HG02973 (cell line): ENCODE measurements around the gene GRID2IP.
"Not testable (repeated sequence)": the region's sequence is repeated elsewhere in the genome, so short reads cannot be mapped to it uniquely, and the experiment has no call there.

Source experiments
- ATAC-seq: cut with Tn5 transposase; IDR thresholded peaks from one replicate; pipeline ENCODE4 v1.9.1; 2021; ENCODE audit warnings: moderate library complexity; ENCODE audit not compliant: unreplicated experiment

Gene GRID2IP

GRCh38 chr7:6551016-6551511 is at the start of gene GRID2IP:
TSS of gene GRID2IP (minus strand) at chr7:6551461. CDS start at chr7:6551436, 25 bp downstream.
- no peak for ATAC-seq

- ATAC-seq = no peak
These were observed 48.8 kb upstream of the GRID2IP start for GRCh38 chr7:6600093-6600492.

DNA sequence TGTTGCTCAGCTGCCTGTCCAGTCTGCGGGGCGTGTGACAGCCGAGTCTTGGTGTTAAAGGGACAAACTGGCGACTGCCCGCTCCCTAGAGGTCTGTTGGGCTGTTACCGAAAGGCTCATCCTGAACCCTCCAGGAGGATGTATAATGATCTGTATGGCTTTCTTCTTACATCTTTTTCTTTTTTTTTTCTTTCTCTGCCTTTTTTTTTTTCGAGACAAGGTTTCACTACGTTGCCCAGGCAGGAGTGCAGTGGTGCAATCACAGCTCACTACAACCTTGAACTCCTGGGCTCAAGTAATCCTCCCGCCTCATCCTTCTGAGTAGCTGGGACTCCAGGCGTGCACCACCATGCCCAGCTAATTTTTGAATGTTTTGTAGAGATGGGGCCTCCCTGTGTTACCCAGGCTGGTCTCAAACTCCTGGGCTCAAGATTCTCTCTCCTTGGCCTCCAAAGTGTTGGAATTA is 39.4 kb upstream of the GRID2IP start:
- ATAC-seq = peak; percentile 21

DNA sequence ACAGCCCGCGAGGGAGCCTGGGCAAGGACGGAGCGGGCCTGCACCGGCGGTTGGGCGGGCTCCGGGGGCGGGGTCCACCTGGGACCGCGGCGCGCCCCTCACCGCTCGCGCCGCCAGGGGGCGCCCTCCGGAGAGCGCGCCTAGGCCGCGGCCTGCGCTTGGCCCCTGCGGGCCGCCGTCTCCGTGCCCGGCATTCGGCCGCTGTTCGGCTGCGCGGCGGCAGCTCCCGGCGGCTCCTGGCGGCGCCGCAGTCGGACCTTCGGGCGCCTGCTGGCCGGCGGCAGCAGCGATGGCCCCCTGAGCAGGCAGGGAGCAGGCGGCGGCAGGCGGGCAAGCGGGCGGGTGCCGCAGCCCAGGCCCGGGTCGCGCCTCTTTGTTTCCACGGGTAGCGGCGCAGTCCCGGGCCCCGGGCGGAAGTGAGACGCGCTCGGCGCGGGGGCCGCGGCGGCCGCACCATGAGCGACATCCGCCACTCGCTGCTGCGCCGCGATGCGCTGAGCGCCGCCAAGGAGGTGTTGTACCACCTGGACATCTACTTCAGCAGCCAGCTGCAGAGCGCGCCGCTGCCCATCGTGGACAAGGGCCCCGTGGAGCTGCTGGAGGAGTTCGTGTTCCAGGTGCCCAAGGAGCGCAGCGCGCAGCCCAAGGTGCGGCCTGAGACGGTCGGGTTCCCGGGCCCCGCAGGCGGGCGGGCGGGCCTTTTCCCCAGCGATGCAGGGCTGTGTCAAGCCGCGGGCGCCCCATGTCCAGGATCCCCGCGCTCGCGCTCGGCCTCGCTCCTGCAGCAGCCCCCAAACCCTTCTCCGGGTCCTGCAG is 38.8 kb upstream of the GRID2IP start, which contains the start of gene INTS15:
TSS of gene INTS15 (plus strand) at position 193 of the 816 bp plus-strand sequence. CDS start at position 456, 263 bp downstream.
- peak; percentile 76 for ATAC-seq

DNA sequence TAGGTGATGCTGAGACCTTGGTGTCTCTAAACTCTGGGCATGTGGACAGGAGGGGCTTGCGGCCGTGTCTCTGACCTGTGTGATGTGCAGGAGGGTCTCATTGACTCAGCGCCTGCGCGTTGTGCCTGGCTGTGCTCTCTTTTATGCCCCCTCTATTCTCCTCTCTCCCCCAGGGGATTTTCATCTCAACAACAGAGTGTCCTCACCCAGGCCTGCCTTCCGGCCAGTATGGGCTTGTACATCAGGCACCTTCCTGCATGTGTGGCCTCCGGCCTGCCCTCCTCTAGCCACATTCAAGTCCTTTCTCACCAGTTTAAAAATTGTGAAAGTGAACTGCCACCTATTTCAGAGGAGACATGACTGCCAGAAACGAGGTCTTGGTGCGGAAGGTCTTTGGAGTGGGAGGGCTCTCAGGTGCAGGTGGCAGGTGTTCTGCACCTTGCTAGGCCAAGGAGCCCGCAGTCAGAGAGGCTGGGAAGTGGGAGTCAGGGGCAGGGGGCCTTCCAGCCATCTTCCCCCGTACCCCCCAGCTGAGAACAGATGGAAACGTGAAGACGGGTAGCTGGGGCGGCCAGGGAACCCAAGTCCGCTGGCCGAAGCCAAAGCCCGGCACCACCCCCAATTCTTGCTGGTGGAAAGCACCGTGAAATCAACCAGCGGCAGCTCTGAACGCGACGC is 38.0 kb upstream of the GRID2IP start:
- no peak for ATAC-seq

DNA sequence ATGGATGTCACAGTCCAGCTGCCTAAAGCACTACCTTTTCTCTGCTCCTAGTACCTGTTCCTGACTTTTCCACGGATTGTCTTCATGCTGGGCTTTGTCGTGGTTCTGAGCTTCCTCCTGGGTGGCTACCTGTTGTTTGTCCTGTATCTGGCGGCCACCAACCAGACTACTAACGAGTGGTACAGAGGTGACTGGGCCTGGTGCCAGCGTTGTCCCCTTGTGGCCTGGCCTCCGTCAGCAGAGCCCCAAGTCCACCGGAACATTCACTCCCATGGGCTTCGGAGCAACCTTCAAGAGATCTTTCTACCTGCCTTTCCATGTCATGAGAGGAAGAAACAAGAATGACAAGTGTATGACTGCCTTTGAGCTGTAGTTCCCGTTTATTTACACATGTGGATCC is 37.3 kb upstream of the GRID2IP start:
- ATAC-seq = no peak

DNA sequence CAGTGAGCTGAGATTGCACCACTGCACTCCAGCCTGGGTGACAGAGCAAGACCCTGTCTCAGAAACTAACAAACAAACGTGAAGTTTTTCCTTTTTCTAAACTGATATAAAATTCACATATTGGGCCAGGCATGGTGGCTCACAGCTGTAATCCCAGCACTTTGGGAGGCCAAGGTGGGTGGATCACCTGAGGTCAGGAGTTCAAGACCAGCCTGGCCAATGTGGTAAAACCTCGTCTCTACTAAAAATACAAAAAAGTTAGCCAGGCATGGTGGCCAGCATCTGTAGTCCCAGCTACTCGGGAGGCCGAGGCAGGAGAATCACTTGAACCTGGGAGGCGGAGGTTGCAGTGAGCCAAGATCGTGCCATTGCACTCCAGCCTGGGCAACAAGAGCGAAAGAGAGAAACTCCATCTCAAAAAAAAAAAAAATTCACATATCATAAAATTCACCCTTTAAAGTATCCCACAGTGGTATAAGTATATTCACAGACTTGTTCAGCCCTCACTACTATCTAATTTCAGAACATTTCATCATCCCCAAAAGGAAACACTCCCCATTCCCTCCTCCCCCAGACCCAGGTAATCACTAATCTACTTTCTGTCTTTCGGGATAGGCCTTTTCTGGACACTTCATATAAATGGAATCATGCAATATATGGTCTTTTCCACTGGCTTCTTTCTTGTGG is 34.6 kb upstream of the GRID2IP start:
- not testable (repeated sequence) for ATAC-seq

DNA sequence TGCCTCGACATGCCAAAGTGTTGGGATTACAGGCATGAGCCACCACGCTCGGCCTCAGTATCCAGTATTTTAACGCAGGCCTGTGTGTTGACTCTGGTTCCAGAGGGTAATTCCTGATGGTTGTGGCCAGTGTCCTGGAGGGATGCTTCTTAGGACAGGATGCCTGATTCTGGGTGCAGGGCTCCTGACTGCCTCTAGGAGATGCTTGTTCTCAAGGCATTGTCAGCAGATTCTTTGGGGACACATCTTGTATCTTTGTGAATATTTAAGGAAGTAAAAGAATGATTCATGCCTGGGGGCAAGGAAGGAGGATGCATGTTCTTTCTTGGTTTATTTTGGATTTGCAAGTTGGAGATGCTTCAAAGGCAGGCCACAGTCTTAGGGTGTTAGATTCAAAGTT is 28.2 kb upstream of the GRID2IP start:
- no peak for ATAC-seq

- ATAC-seq = no peak
These were observed 27.1 kb upstream of the GRID2IP start for GRCh38 chr7:6578114-6579084.

DNA sequence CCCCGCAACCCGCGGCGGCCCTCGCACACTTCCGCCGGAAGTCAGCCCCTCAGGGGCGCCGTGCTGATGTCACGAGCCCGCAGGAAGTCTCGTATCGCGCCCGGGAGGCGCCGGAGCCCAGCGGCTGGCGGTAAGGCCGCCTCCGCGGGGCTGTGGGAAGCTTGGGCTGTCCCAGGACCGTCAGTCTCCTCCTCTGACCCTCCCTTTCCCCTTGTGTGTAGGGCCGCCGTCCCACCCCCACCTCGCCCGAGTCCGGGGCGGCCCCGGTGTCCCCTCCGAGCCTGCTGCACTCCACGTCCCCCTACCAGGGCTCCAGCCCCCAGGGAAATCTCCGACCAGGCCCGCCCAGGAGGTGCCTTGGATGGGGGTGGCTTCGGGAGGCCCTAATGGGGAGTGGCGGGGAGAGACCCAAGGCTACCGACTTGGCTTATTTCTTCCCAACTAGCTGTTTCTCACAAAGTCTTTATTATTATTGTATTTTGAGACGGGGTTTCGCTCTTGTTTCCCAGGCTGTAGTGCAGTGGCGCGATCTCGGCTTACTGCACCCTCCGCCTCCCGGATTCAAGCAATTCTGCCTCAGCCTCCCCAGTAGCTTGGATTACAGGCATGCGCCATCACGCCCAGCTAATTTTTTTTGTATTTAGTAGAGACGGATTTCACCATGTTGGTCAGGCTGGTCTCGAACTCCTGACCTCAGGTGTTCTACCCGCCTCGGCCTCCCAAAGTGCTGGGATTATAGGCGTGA is 26.3 kb upstream of the GRID2IP start, which contains the start of gene ZDHHC4:
TSS of gene ZDHHC4 (plus strand) at position 86 of the 745 bp plus-strand sequence. CDS start 3,108 bp downstream, outside the sequence.
- peak; percentile 96 for ATAC-seq

- ATAC-seq = not testable (repeated sequence)
These were observed 25.7 kb upstream of the GRID2IP start for GRCh38 chr7:6576867-6577368.

- ATAC-seq = no peak
These were observed 25.0 kb upstream of the GRID2IP start for GRCh38 chr7:6576024-6576866.

- no peak for ATAC-seq
These were observed 24.2 kb upstream of the GRID2IP start for GRCh38 chr7:6575281-6576023.

DNA sequence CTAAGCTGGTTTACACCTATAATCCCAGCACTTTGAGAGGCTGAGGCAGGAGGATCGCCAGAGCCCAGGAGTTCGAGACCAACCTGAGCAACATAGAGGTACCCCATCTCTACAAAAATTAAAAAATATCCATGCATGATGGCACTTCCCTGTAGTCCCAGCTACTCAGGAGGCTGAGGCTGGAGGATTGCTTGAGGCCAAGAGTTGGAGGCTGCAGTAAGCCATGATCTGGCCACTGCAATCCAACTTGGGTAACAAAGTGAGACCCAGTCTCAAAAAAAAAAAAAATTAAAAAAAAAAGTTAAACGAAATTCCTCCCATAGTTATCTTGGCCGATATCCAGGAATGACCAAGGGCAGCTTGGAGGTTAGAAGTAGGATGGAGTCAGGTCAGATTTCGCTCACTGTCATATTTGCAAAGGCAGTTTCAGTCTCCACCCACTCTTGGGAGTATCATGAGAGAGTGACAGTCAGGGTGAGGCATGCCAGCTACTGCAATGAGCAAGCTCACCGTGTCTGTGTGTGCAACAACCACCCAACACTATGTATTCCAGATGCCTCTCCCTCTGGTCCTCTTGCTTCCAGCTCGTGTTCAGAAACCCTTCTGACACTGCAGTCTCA is 20.0 kb upstream of the GRID2IP start:
- ATAC-seq = no peak

- ATAC-seq = no peak
These were observed 16.6 kb upstream of the GRID2IP start for GRCh38 chr7:6567886-6568285.

DNA sequence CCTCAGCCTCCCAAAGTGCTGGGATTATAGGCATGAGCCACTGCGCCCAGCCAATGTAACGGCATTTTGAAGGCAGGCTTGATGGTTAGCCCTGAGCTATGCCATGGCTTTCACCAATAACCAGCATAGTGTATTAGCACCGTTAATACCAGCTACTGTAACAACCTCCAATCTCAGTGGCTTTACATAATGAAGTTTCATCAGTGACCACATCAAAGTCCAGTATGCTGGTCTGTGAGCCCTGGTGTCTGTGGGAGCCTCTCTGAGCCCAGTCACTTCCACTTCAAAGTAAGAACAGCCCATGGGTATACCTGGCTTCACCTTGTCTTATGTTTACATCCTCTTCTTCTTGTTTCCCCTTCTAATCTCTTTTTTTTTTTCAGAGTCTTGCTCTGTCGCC is 14.4 kb upstream of the GRID2IP start:
- ATAC-seq = no peak
